Esophagus muscularis mucosa (tissue), 4 donors: ENCODE measurements around the gene ANKRD33B. TPM values are rescaled to one million over a fixed set of nuclear protein-coding genes. Genes with fewer than 3 reads are reported as not detected.

Experiments used
- DNase-seq: peaks from one replicate; pipeline ENCODE4 v3.0.0-alpha.2; 2017; ENCODE audit errors: extremely low spot score
- H3K27ac ChIP-seq, 4 donors: fragments of 200-600 bp; sonication (generic); replicated peaks in 1 of 4; 1 replicate in 3 of 4; 2 replicates in 1 of 4; pipeline ENCODE4 v1.5.1; 2016 to 2019; ENCODE audit warnings: mild to moderate bottlenecking in 1 of 4
- H3K27me3 ChIP-seq, 4 donors: fragments of 200-600 bp; sonication (generic); one replicate each; pipeline versions ENCODE4 v1.5.1 to v1.6.0; 2016 to 2019
- H3K36me3 ChIP-seq, 4 donors: fragments of 200-600 bp; sonication (generic); one replicate each; pipeline ENCODE4 v1.5.1; 2016 to 2019
- H3K4me1 ChIP-seq, 4 donors: fragments of 200-600 bp; sonication (generic); one replicate each; pipeline ENCODE4 v1.5.1; 2016 to 2019
- H3K4me3 ChIP-seq, 4 donors: fragments of 200-600 bp; sonication (generic); 1 replicate in 2 of 4; 2 replicates in 2 of 4; pipeline ENCODE4 v1.5.1; 2016 to 2019; ENCODE audit warnings: mild to moderate bottlenecking in 4 of 4, moderate library complexity in 1 of 4
- H3K9me3 ChIP-seq, 4 donors: fragments of 200-600 bp; sonication (generic); 1 replicate in 3 of 4; 2 replicates in 1 of 4; pipeline ENCODE4 v1.5.1; 2016 to 2019
- CTCF ChIP-seq, 3 experiments: fragments of 200-600 bp in 2 of 3; fragments of 450-650 bp in 1 of 3; sonication (generic) in 2 of 3; IDR thresholded peaks; one replicate each; pipeline ENCODE4 v1.5.1; 2017 to 2019; ENCODE audit warnings: antibody characterized with exemption in 3 of 3, mild to moderate bottlenecking in 2 of 3, moderate library complexity in 1 of 3
- EP300 ChIP-seq: sonication (generic); formaldehyde crosslinking; IDR thresholded peaks from one replicate; pipeline ENCODE4 v1.6.1; 2017; ENCODE audit warnings: antibody characterized with exemption
- POLR2A ChIP-seq: fragments of 450-650 bp; IDR thresholded peaks from one replicate; pipeline ENCODE4 v1.6.1; 2017; ENCODE audit warnings: antibody characterized with exemption, moderate library complexity, mild to moderate bottlenecking, low read depth
- POLR2AphosphoS5 ChIP-seq, 2 donors: sonication (generic); formaldehyde crosslinking; IDR thresholded peaks; one replicate each; pipeline ENCODE4 v1.6.1; 2017; ENCODE audit warnings: antibody characterized with exemption in 2 of 2
- WGBS: methylation state at CpG from one replicate; pipeline ENCODE4 v1.1.5; 2018; 5-methylcytosine and 5-hydroxymethylcytosine counted together
- intact Hi-C: fragments of 100-400 bp; cut with DNase I; formaldehyde crosslinking; loops from one replicate; pipeline ENCODE4 v1.15.1; 2023
- total RNA-seq, 4 donors: library from RNA; depleted of rRNA; stranded (reverse); fragments of >200 nt; gene quantifications; one replicate each; pipeline versions ENCODE4 v1.1.0 to v1.2.1, GENCODE V29; 2016

ANKRD33B gene
- total RNA-seq, 4 donors from 2014 or later, result 4.6 to 8.2 (median 6.7) TPM

GRCh38 chr5:10672146-10673016 lies 108.5 kb downstream of the ANKRD33B start:
- DNase-seq, result no peak
- 83% methylated on average over 7 of the region's 7 CpGs for WGBS
- intact Hi-C loops, result no loop called here

DNA sequence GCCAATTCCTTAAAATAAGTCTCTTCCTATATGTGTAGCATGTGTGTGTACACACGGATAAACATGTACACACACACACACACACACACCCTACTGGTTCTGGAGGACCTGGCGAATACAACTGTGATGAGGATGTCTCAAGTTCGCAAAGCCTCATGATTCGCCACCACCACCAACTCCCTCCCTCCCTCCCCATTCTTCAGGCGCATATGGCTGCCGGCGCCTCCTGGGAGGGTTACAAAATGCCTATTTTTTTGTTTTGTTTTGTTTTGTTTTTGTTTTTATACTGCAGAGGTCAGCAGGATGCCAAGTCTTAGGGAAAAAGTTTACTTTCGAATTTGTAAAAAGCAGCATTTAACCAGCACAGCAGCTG lies 109.1 kb downstream of the ANKRD33B start:
- Histone ChIP-seq H3K36me3 (peaks cover 4 to 11% (median 8%) of the 10 kb centered on the region in 4 donors), H3K27ac (no peak overlapping the region), H3K4me3 (no peak overlapping the region), H3K27me3 (peaks cover 0 to 10% (median 0%) of the 10 kb centered on the region in 4 donors), H3K9me3 (no peaks in the 10 kb centered on the region), H3K4me1 (no peaks in the 10 kb centered on the region)
- intact Hi-C loops, result no loop called here
- TF ChIP-seq POLR2A (no peak), CTCF (IDR thresholded peaks at IDR 0.05) (no peak), POLR2AphosphoS5 (IDR thresholded peaks at IDR 0.05) (no peak), EP300 (no peak)
- DNase-seq, result no peak
- 85% methylated on average over 8 of the region's 8 CpGs for WGBS

More at GRCh38 chr5:10672146-10673016, 108.5 kb downstream of the ANKRD33B start:
- Histone ChIP-seq H3K4me3 (no peak overlapping the region), H3K36me3 (peaks cover 0 to 5% (median 2%) of the 10 kb centered on the region in 4 donors), H3K27ac (no peak overlapping the region), H3K4me1 (no peaks in the 10 kb centered on the region), H3K27me3 (peaks cover 0 to 10% (median 0%) of the 10 kb centered on the region in 4 donors), H3K9me3 (no peaks in the 10 kb centered on the region)
- TF ChIP-seq EP300 (no peak), CTCF (IDR thresholded peaks at IDR 0.05) (no peak), POLR2A (no peak), POLR2AphosphoS5 (IDR thresholded peaks at IDR 0.05) (no peak)

DNA sequence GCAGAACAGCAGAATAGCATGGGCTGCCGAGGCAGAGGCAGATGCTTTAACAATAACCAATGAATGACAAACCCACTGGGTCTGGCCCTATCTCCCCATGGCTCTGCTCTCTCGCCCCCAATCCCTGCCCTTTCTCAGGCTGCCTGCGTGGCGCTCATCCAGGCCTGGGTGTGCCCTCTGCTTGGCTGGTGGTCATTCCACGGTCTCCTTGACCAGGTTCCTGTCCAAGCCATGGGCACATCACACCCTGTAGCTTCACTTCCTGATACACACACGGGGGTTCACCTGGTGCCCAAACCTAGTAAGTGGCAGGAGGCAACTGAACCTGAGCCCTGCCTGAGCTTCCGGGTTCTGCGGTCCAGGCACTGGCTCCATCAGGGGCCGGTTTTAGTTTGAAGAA lies 109.5 kb downstream of the ANKRD33B start:
- Histone ChIP-seq H3K4me1 (no peaks in the 10 kb centered on the region), H3K4me3 (no peak overlapping the region), H3K36me3 (peaks cover 7 to 15% (median 12%) of the 10 kb centered on the region in 4 donors), H3K27ac (no peak overlapping the region), H3K9me3 (no peaks in the 10 kb centered on the region), H3K27me3 (peaks cover 0 to 10% (median 0%) of the 10 kb centered on the region in 4 donors)
- no peak for TF ChIP-seq POLR2A
- no peak for TF ChIP-seq EP300
- TF ChIP-seq POLR2AphosphoS5 (IDR thresholded peaks at IDR 0.05), result no peak
- no peak for TF ChIP-seq CTCF (IDR thresholded peaks at IDR 0.05)
- DNase-seq, result no peak
- WGBS, result 86% methylated on average over 7 of the region's 9 CpGs
- intact Hi-C loops, result no loop called here

DNA sequence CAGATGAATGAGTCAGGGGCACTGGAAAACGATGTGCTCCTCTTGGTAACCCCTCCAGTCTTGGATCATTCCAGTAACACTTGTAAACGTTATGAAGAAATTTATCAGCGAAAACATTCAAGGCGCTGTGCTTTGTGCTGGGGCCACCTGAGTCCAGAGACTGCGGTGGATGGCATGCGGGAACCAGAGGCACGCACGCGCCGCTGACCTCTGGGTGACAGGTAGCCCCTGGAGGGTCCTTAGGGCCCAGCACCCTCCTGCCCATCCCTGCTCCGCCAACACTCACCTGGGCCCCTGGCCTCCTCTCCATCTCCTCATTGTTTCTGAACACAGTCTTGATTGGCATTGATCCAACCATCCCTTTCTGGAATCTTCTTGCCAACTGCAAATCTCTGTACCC lies 110.2 kb downstream of the ANKRD33B start:
- TF ChIP-seq CTCF (IDR thresholded peaks at IDR 0.05) (no peak), EP300 (no peak), POLR2A (no peak), POLR2AphosphoS5 (IDR thresholded peaks at IDR 0.05) (no peak)
- 92% methylated on average over 9 of the region's 11 CpGs for WGBS
- H3K9me3 ChIP-seq, result no peaks in the 10 kb centered on the region
- no peaks in the 10 kb centered on the region for H3K4me1 ChIP-seq
- H3K27me3 ChIP-seq, result peaks cover 0 to 10% (median 0%) of the 10 kb centered on the region in 4 donors
- intact Hi-C loops, result no loop called here
- no peak overlapping the region for H3K4me3 ChIP-seq
- H3K27ac ChIP-seq, result no peak overlapping the region
- peaks cover 13 to 22% (median 19%) of the 10 kb centered on the region in 4 donors for H3K36me3 ChIP-seq
- DNase-seq, result no peak
